Neural progenitor cell (in vitro differentiated cells): ENCODE data around the gene PRMT6.

ENCODE experiments used
- CTCF ChIP-seq: fragments of 200-600 bp; sonication (generic); IDR thresholded peaks from 2 replicates; pipeline ENCODE4 v1.5.1; 2017; ENCODE audit warnings: antibody characterized with exemption, mild to moderate bottlenecking
- EZH2 ChIP-seq: fragments of 200-600 bp; sonication (generic); IDR thresholded peaks from 2 replicates; pipeline ENCODE4 v1.6.1; 2017; ENCODE audit warnings: antibody characterized with exemption, mild to moderate bottlenecking, moderate library complexity

- TF ChIP-seq CTCF = no peak
- no peak for TF ChIP-seq EZH2
Measured at GRCh38 chr1:107016376-107016978, 40.0 kb upstream of the PRMT6 start.
